Measurements from ENCODE around the gene C1orf116.

- TF ChIP-seq CTCF (IDR thresholded peaks at IDR 0.05; ENCODE audit: low read depth, low read length) (no peak), MAX (IDR thresholded peaks at IDR 0.05; ENCODE audit: low read depth, low read length) (no peak), POLR2A (IDR thresholded peaks at IDR 0.05; ENCODE audit: extremely low read depth, insufficient read length) (no peak)
Observed at GRCh38 chr1:207049054-207049453, 16.5 kb upstream of the C1orf116 start.

All from NB4 (cell line).